Stimulated activated CD8-positive, alpha-beta memory T cell treated with anti-CD3 and anti-CD28 coated beads, Interleukin-4, amount 100 ng/mL, for 48 hours (primary cell): ENCODE results near the gene BICC1.

Experiments used
- DNase-seq: peaks from one replicate; pipeline ENCODE4 v3.0.0-alpha.2; 2020

Gene BICC1

DNA sequence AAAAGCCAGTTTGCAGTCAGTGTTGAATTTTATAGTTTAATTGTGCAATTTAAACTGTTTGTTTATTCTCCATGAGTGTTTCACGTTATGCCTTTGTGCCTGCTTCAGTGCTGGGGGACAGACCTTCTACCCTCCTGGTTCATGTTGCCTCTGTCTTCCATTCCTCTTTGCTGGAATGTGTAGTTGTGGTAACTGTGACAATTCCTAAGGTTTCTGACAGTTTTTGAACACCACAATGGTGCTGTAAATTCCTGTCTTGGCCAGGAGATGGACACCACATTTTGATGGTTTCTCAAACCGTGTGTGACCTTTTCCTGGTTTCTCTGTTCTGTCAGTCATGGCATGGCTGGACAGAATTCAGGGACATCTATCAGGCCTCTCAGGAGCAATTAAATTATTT, 201.7 kb downstream of the BICC1 start:
- DNase-seq, result no peak

- no peak for DNase-seq
Measured at GRCh38 chr10:58715061-58715460, 202.4 kb downstream of the BICC1 start.

GRCh38 chr10:58718596-58718995, 205.9 kb downstream of the BICC1 start:
- no peak for DNase-seq

- no peak for DNase-seq
Measured at GRCh38 chr10:58721601-58722281, 209.1 kb downstream of the BICC1 start.

DNA sequence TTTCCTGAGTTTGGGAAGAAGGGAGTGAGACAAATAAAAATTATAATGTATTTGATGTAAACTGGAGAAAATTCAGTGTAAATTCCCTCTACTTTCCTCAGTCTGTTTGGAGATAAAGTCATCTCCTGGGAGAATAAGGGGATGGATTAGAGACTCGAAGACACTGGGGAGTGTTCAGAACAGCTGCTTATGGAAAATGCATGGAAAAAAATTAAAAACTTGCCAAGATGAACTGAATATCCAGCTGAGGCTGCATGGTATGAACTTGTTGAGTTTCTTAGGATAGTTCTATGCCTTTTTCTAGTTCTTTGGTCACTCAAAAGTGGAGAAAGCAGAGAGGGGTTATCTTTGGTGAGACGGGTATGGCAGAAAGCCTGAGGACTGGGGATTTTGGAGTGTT, 210.5 kb downstream of the BICC1 start:
- no peak for DNase-seq

DNA sequence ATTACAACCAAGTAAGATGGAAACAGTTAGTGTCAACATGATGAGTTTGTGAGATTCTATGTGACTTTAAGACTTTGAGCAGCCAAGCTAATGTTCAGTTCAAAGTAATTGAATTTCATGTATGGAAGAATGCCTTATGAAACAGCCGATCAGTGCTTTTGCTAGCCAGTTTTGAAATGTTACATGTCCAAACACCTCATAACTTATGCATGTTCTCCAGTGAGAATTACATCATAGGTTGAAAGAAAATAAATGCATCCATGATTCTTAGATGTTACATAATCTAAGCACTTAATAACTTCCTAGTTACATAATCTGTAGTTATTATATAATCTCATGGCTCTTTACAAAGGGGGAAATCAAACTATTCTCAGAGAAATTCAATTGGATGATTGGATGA, 211.3 kb downstream of the BICC1 start:
- DNase-seq, result no peak

GRCh38 chr10:58724781-58725180, 212.1 kb downstream of the BICC1 start:
- DNase-seq, result no peak

GRCh38 chr10:58725901-58726300, 213.2 kb downstream of the BICC1 start:
- no peak for DNase-seq

- no peak for DNase-seq
Measured at GRCh38 chr10:58727633-58728032, 215.0 kb downstream of the BICC1 start.

- no peak for DNase-seq
Measured at GRCh38 chr10:58731276-58731675, 218.6 kb downstream of the BICC1 start.

- no peak for DNase-seq
Measured at GRCh38 chr10:58733436-58733835, 220.8 kb downstream of the BICC1 start.

DNA sequence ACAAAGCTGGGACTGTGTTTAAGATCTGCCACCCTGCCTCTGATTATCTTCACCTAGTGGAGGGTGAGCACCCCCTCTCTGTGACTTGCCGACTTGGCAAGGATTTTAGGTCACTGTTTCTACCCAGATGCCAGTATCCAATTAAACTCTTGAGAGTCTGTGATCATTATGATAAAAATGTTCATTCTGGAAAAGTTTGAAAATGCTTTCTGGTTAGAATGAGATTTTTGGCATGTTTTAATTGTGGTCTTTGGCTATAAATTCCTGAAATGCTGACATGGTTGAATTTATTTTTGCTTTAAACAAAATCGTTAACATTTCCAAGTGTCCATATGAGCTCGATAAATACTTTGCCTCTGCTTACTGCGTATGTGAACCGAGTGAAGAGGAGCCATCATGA, 221.4 kb downstream of the BICC1 start:
- no peak for DNase-seq

DNA sequence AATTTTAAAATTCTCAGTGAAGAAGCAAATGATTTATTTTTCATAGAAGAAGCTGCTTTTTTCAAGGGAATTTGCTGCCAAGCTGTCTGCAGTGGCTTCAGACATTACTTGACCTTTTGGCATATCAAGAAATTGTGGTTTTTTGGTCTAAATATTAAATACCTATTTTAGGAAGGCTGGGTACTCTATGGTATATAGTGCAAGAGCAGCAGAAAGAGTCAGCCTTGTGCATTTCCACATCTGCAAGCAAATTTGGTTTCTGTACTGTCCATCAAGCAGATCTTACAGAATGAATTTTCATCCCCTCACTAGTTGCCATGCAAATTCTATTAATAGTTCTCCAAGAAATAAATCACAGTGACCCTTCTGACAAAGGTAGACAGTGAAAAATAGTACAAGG, 222.0 kb downstream of the BICC1 start:
- DNase-seq, result no peak

GRCh38 chr10:58735087-58735486, 222.4 kb downstream of the BICC1 start:
- no peak for DNase-seq

- no peak for DNase-seq
Measured at GRCh38 chr10:58740620-58741369, 228.1 kb downstream of the BICC1 start.

GRCh38 chr10:58741673-58742072, 229.0 kb downstream of the BICC1 start:
- no peak for DNase-seq

- no peak for DNase-seq
Measured at GRCh38 chr10:58742141-58742540, 229.5 kb downstream of the BICC1 start.

- DNase-seq, result no peak
Measured at GRCh38 chr10:58743466-58744115, 230.9 kb downstream of the BICC1 start.

DNA sequence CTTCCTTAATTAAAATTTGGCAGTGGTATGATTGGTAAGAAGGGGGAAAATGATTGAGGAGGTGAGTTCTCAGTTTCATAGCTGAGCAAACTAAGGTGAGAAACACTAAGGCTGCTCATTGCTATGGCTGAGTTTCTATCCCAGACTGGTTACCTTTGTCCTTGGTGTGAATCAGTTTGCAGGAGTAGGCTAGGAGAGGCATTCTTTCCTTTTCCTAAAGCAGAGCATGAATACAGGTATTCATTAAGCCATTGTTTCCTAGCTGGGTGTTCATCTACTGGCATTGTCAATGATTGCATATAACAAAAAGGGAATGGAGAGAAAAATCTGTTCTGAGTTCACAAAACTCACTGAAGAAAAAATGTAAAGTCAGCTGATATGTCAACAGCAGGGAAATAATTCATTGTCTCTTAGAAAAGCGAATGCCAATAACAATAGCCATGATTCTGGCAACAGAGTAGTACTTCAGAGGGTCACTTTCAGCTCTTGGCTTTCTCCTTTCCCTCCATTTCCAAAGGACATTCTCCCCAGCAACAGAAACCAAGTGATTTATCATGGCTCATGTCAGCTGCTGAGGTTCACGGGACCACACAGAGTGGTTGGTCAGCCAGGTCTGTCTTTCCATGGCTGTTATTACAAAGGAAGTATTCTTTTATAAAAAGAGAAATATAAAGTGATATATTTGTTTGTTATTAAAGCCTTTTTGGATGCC, 234.0 kb downstream of the BICC1 start:
- DNase-seq, result no peak

GRCh38 chr10:58747687-58748086, 235.0 kb downstream of the BICC1 start:
- no peak for DNase-seq

DNA sequence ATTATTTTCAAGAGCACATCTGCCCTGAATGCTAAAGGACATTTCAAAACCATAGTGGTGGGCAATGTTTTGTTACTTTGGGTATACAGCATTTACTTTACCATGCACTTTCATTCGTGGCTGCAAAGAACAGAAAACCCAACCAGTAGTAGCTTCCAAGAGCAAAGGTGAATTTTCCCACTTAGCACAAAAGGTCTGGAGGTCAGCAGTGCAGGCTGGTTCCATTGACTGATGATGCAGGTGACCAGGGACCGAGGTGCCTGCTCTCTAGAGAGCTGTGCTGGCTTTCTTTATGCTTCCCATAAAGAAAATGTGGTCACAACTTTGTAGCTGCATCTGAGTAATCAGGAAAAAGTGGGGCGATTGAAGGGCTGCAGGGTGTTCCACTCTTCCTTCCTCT, 240.0 kb downstream of the BICC1 start:
- DNase-seq, result no peak

DNA sequence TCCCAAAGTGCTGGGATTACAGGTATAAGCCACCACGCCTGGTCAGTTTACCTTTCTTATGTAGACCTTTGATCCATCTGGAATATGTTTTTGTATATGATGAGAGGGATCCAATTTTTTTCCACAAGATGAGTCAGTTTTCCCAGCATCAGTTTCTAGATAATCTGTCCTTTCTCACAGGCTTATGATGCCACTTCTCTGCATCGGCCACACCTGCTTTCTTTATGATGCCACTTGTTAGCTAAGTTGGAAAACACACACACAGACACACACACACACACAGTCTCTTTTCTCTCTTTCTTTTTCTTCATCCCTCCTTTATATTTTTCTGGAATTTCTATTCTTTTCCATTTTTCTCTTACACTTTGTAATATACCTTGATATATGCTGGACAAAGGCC, 240.8 kb downstream of the BICC1 start:
- DNase-seq, result no peak
